H1 (cell line): ENCODE measurements around the gene CBX4. TPM values are rescaled to one million over a fixed set of nuclear protein-coding genes. Genes with fewer than 3 reads are reported as not detected.

Experiments
- ATF3 ChIP-seq: IDR thresholded peaks from 2 replicates; pipeline ENCODE4 v1.6.1; 2011; ENCODE audit warnings: low read depth, mild to moderate bottlenecking, low read length; ENCODE audit not compliant: insufficient read depth
- E2F6 ChIP-seq: IDR thresholded peaks from 2 replicates; pipeline ENCODE4 v1.6.1; 2012; ENCODE audit warnings: inconsistent platforms
- JUND ChIP-seq: IDR thresholded peaks from 2 replicates; pipeline ENCODE4 v1.6.1; 2011; ENCODE audit warnings: mild to moderate bottlenecking, improper control_type of control experiment, low read length
- KDM4A ChIP-seq: IDR thresholded peaks from one replicate; pipeline ENCODE4 v1.7.1; 2012; ENCODE audit warnings: low read depth, mild to moderate bottlenecking, moderate library complexity, low read length, inconsistent platforms; ENCODE audit not compliant: severe bottlenecking
- POLR2AphosphoS5 ChIP-seq: IDR thresholded peaks from 2 replicates; pipeline ENCODE4 v1.6.1; 2011; ENCODE audit warnings: low read depth, low read length
- RAD21 ChIP-seq, 2 experiments: IDR thresholded peaks in 1 of 2; conservative IDR thresholded peaks in 1 of 2; 2 replicates each; pipeline ENCODE4 v1.6.1; 2011; ENCODE audit warnings: low read depth in 2 of 2, low read length in 2 of 2, improper control_type of control experiment in 1 of 2, inconsistent platforms in 1 of 2, mild to moderate bottlenecking in 1 of 2, moderate library complexity in 1 of 2
- RNF2 ChIP-seq: fragments of 200-900, 300-1000 bp; sonication (generic); IDR thresholded peaks from 2 replicates; pipeline ENCODE4 v1.7.1; 2016; ENCODE audit warnings: borderline replicate concordance, low read depth, mild to moderate bottlenecking, antibody characterized with exemption, low read length; ENCODE audit not compliant: poor library complexity, severe bottlenecking; ENCODE audit errors: missing control alignments
- SAP30 ChIP-seq: fragments of 300-600 bp; sonication (generic); IDR thresholded peaks from 2 replicates; pipeline ENCODE4 v1.7.1; 2012; ENCODE audit warnings: low read length, moderate library complexity, mild to moderate bottlenecking, inconsistent platforms; ENCODE audit not compliant: insufficient read depth, insufficient replicate concordance
- SIN3A ChIP-seq, 2 experiments: IDR thresholded peaks in 1 of 2; conservative IDR thresholded peaks in 1 of 2; 2 replicates each; pipeline ENCODE4 v1.6.1; 2011 to 2012; ENCODE audit warnings: low read length in 2 of 2, improper control_type of control experiment in 1 of 2, low read depth in 1 of 2, mild to moderate bottlenecking in 1 of 2
- SP2 ChIP-seq: IDR thresholded peaks from 2 replicates; pipeline ENCODE4 v1.6.1; 2012; ENCODE audit warnings: mild to moderate bottlenecking, low read length, inconsistent platforms
- SRF ChIP-seq: IDR thresholded peaks from 2 replicates; pipeline ENCODE4 v1.6.1; 2011; ENCODE audit warnings: mild to moderate bottlenecking, low read depth, low read length, moderate library complexity
- TBP ChIP-seq: IDR thresholded peaks from 2 replicates; pipeline ENCODE4 v1.6.1; 2011; ENCODE audit warnings: low read depth, low read length, improper control_type of control experiment
- TCF12 ChIP-seq: IDR thresholded peaks from 2 replicates; pipeline ENCODE4 v1.6.1; 2011; ENCODE audit warnings: low read depth, mild to moderate bottlenecking, low read length
- TEAD4 ChIP-seq: IDR thresholded peaks from 2 replicates; pipeline ENCODE4 v1.6.1; 2012; ENCODE audit warnings: low read depth, low read length, inconsistent platforms, mixed read lengths
- USF2 ChIP-seq: IDR thresholded peaks from 2 replicates; pipeline ENCODE4 v1.6.1; 2011; ENCODE audit warnings: low read length, improper control_type of control experiment
- YY1 ChIP-seq: IDR thresholded peaks from 2 replicates; pipeline ENCODE4 v1.6.1; 2011; ENCODE audit warnings: low read depth, mild to moderate bottlenecking, low read length
- polyA plus RNA-seq, 7 experiments: library from polyadenylated mRNA; depleted of rRNA in 3 of 7; stranded (reverse) in 5 of 7; unstranded in 2 of 7; fragments of >200 nt in 5 of 7; fragments of 200-250 nt in 2 of 7; gene quantifications; 1 replicate in 5 of 7; 2 replicates in 1 of 7; 4 replicates in 1 of 7; pipeline versions ENCODE4 v1.2.1 to v1.2.3, GENCODE V29; 2011 to 2013; ENCODE audit warnings: missing spikeins in 2 of 7, mixed read lengths in 2 of 7
- total RNA-seq: library from RNA; stranded (reverse); fragmentation: NEBNext Ultra II Directional; extraction: Animal tissue kit (Norgen Biotek cat#: 25700); gene quantifications from 2 replicates; pipeline ENCODE4 v1.2.1, GENCODE V29; 2021

The CBX4 gene
- total and polyA plus RNA-seq, 2 of the 8 experiments (the other 6 are each of a cell fraction or from before 2014, with no cell fraction given) = 1.8 to 4.0 TPM

DNA sequence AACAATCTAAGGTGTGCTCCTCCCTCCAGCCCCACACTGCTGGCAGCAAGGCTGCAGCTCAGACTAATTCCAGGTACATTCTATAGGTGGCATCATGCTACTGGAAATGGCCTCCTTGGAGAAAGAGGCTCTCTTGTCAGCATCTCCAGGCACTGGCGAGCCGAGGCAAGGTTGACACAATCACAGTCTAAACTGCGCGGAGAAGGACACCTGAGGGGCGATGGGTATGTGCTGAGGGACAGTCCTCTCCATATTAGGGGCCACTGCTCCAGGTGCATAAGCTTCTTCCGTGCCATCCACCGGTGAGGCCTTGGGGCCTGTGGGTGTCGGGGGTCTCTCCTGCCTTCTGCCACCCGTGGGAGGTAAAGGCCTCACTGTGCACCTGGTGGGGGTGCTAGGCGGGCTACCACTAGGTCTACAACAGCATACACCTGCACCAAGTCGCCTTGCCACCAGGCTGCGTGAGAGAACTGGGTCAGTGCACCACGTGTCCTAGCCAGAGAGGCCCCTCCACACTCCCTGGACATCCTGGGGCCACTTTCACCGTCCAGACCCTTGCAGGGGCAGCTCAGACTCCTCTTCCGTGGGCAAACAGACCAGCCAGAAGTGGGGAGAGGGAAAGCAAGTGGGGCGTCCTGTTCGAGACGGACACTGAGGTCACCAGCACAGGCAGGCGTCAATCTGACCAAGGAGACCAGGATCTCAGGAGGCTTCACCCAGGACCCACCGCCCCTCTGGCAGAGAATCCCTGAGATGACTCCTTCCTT is 30.3 kb downstream of the CBX4 start (continued):
- TF ChIP-seq SP2 (no peak), USF2 (peak; percentile 60), TCF12 (no peak), TEAD4 (0 out of 2 replicates have a peak, but pooled peaks have one; percentile 22), RAD21 (IDR thresholded peaks at IDR 0.05 in 1 of 2, conservative IDR thresholded peaks at IDR 0.05 in 1 of 2; ENCODE audit: low read depth in 2 of 2, low read length in 2 of 2) (peak; percentile 88 to 94), E2F6 (peak; percentile 22; the same call in 1 of the 2 replicates), SIN3A (conservative IDR thresholded peaks at IDR 0.05 in 1 of 2, IDR thresholded peaks at IDR 0.05 in 1 of 2; ENCODE audit: low read depth in 1 of 2, low read length in 2 of 2) (peak in 1 of 2 experiments; percentile 49; a peak in 1 of 4 replicates), SRF (0 out of 2 replicates have a peak, but pooled peaks have one; percentile 1), YY1 (peak; percentile 39; the same call in 1 of the 2 replicates), RNF2 (peak; percentile 68), SAP30 (no peak), ATF3 (peak; percentile 13; the same call in 1 of the 2 replicates), POLR2AphosphoS5 (peak; percentile 7; the same call in 1 of the 2 replicates), JUND (no peak), KDM4A (no peak), TBP (no peak)
- TF ChIP-seq, all 59 proteins: peak for 15
